Stomach smooth muscle (tissue), 2 donors: ENCODE results near the gene CELSR2.

ENCODE experiments used
- H3K27ac ChIP-seq: one replicate; pipeline ENCODE4 v1.7.0; 2013; ENCODE audit warnings: mild to moderate bottlenecking, low read length, inconsistent platforms
- H3K27me3 ChIP-seq, 2 donors: one replicate each; pipeline ENCODE4 v1.7.0; 2013; ENCODE audit warnings: low read length in 2 of 2; ENCODE audit not compliant: insufficient read depth in 2 of 2, control insufficient read depth in 1 of 2
- H3K36me3 ChIP-seq, 2 donors: one replicate each; pipeline ENCODE4 v1.7.0; 2013; ENCODE audit warnings: low read length in 2 of 2; ENCODE audit not compliant: control insufficient read depth in 2 of 2, insufficient read depth in 2 of 2
- H3K4me1 ChIP-seq: one replicate; pipeline ENCODE4 v1.7.0; 2013; ENCODE audit warnings: low read length; ENCODE audit not compliant: control insufficient read depth, insufficient read depth
- H3K4me3 ChIP-seq, 2 donors: one replicate each; pipeline ENCODE4 v1.7.0; 2013; ENCODE audit warnings: low read length in 2 of 2
- H3K9ac ChIP-seq, 2 donors: one replicate each; pipeline ENCODE4 v1.7.0; 2013; ENCODE audit warnings: low read length in 2 of 2, mild to moderate bottlenecking in 1 of 2
- H3K9me3 ChIP-seq, 2 donors: one replicate each; pipeline ENCODE4 v1.7.0; 2013; ENCODE audit warnings: low read length in 2 of 2; ENCODE audit not compliant: control insufficient read depth in 2 of 2
- donor health status: healthy.
- donor health status: Pancreatic carcinoma.

The CELSR2 gene

GRCh38 chr1:109242387-109242786, 7.0 kb upstream of the CELSR2 start:
- no peak overlapping the region for H3K27ac ChIP-seq
- peaks cover 0 to 10% of the 10 kb centered on the region in 2 donors for H3K27me3 ChIP-seq
- H3K9ac ChIP-seq, result no peak overlapping the region
- H3K4me3 ChIP-seq, result no peak overlapping the region
- H3K4me1 ChIP-seq, result peaks cover 23% of the 10 kb centered on the region
- H3K36me3 ChIP-seq, result peaks cover 12 to 15% of the 10 kb centered on the region in 2 donors
- H3K9me3 ChIP-seq, result no peaks in the 10 kb centered on the region

GRCh38 chr1:109243221-109243620, 6.1 kb upstream of the CELSR2 start:
- Histone ChIP-seq H3K4me3 (no peak overlapping the region), H3K9ac (no peak overlapping the region), H3K27ac (no peak overlapping the region), H3K9me3 (no peaks in the 10 kb centered on the region), H3K4me1 (peaks cover 23% of the 10 kb centered on the region), H3K36me3 (peaks cover 4 to 8% of the 10 kb centered on the region in 2 donors), H3K27me3 (peaks cover 0 to 10% of the 10 kb centered on the region in 2 donors)

GRCh38 chr1:109243860-109244552, 5.3 kb upstream of the CELSR2 start:
- Histone ChIP-seq H3K27ac (no peak overlapping the region), H3K36me3 (peaks cover 0 to 1% of the 10 kb centered on the region in 2 donors), H3K9ac (no peak overlapping the region), H3K27me3 (peaks cover 0 to 10% of the 10 kb centered on the region in 2 donors), H3K9me3 (no peaks in the 10 kb centered on the region), H3K4me1 (peaks cover 27% of the 10 kb centered on the region), H3K4me3 (no peak overlapping the region)

- no peak overlapping the region for H3K27ac ChIP-seq
- no peak overlapping the region for H3K4me3 ChIP-seq
- H3K4me1 ChIP-seq, result peaks cover 27% of the 10 kb centered on the region
- H3K36me3 ChIP-seq, result no peaks in the 10 kb centered on the region
- H3K9ac ChIP-seq, result no peak overlapping the region
- peaks cover 0 to 10% of the 10 kb centered on the region in 2 donors for H3K27me3 ChIP-seq
- no peaks in the 10 kb centered on the region for H3K9me3 ChIP-seq
These were observed 3.2 kb upstream of the CELSR2 start for GRCh38 chr1:109246141-109246551.

- Histone ChIP-seq H3K4me1 (peaks cover 18% of the 10 kb centered on the region), H3K9ac (no peak overlapping the region), H3K27me3 (peaks cover 0 to 5% of the 10 kb centered on the region in 2 donors), H3K4me3 (no peak overlapping the region), H3K9me3 (no peaks in the 10 kb centered on the region), H3K36me3 (peaks cover 0 to 3% of the 10 kb centered on the region in 2 donors), H3K27ac (no peak overlapping the region)
These were observed 1.7 kb upstream of the CELSR2 start for GRCh38 chr1:109247401-109248365.

- H3K9me3 ChIP-seq, result no peaks in the 10 kb centered on the region
- no peak overlapping the region for H3K27ac ChIP-seq
- peaks cover 0 to 3% of the 10 kb centered on the region in 2 donors for H3K27me3 ChIP-seq
- H3K4me3 ChIP-seq, result no peak overlapping the region
- peaks cover 0 to 3% of the 10 kb centered on the region in 2 donors for H3K36me3 ChIP-seq
- H3K9ac ChIP-seq, result no peak overlapping the region
- peaks cover 23% of the 10 kb centered on the region for H3K4me1 ChIP-seq
These were observed 919 bp upstream of the CELSR2 start for GRCh38 chr1:109248444-109248796.

GRCh38 chr1:109249654-109250401, 489 bp downstream of the CELSR2 start:
- peaks cover 0 to 3% of the 10 kb centered on the region in 2 donors for H3K36me3 ChIP-seq
- H3K4me1 ChIP-seq, result peaks cover 37% of the 10 kb centered on the region
- peak overlapping the region in 1 of 2 donors; percentile 47 for H3K9ac ChIP-seq
- no peaks in the 10 kb centered on the region for H3K9me3 ChIP-seq
- H3K27ac ChIP-seq, result no peak overlapping the region
- peak overlapping the region; percentile 50 to 72 for H3K4me3 ChIP-seq
- H3K27me3 ChIP-seq, result peaks cover 0 to 1% of the 10 kb centered on the region in 2 donors

- Histone ChIP-seq H3K27ac (no peak overlapping the region), H3K27me3 (no peaks in the 10 kb centered on the region), H3K36me3 (peaks cover 0 to 3% of the 10 kb centered on the region in 2 donors), H3K9me3 (no peaks in the 10 kb centered on the region), H3K4me1 (peaks cover 44% of the 10 kb centered on the region), H3K4me3 (peak overlapping the region; percentile 50 to 72), H3K9ac (peak overlapping the region in 1 of 2 donors; percentile 47)
These were observed 1.3 kb downstream of the CELSR2 start for GRCh38 chr1:109250454-109251276.

- H3K9ac ChIP-seq, result no peak overlapping the region
These were observed 2.2 kb downstream of the CELSR2 start for GRCh38 chr1:109251277-109252166.

More at GRCh38 chr1:109251277-109252166, 2.2 kb downstream of the CELSR2 start:
- Histone ChIP-seq H3K9me3 (no peaks in the 10 kb centered on the region), H3K27ac (no peak overlapping the region), H3K36me3 (peaks cover 0 to 3% of the 10 kb centered on the region in 2 donors), H3K4me1 (peaks cover 44% of the 10 kb centered on the region), H3K4me3 (no peak overlapping the region), H3K27me3 (no peaks in the 10 kb centered on the region)
